ENCODE measurements around the gene CITED1.
A peak's percentile ranks its signal among the peaks of the same experiment; 100 is the strongest.

CITED1 gene

DNA sequence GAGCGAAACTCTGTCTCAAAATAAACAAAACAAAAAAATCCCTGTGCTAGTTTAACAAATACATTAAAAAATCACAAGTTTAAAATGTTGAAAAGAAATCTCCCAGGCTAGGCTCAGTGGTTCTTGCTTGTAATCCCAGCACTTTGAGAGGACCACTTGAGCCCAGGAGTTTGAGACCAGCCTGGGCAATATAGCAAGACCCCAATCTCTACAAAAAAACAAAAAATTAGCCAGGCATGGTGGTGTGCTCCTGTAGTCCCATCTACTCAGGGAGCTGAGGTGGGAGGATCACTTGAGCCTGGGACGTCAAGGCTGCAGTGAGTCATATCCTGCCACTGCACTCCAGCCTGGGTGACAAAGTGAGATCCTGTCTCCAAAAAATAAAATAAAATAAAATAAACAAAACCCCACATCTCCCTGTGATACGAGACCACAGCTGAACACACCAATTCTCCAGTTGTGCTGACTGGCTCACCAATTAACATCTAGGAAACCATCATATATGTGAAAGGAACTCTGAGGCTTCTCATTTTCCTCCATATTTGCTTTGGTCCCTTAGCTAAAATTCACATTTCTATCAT is 36.0 kb downstream of the CITED1 start:
- no peak for DNase-seq

- DNase-seq: no peak
Measured at GRCh38 chrX:72268597-72269365, 36.9 kb downstream of the CITED1 start.

DNA sequence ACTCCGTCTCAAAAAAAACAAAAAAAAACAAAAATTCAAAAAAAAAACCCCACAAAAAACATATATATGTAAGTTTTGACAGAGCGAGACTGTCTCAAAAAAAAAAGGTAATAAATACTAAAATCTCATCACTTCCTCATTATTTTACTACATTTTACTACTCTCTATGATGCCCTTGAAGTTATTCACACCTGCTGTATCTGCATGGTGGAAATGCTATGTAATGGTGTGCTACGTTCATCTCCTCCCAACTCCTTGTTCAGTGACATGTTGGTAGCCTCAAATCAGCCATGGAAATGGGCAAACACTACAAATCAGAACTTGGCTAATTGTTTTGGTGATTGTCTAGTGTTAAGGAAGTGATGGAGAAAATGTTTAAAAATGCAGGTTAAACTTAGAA is 40.5 kb downstream of the CITED1 start:
- DNase-seq: no peak

GRCh38 chrX:72262077-72262476 is 43.6 kb downstream of the CITED1 start:
- DNase-seq: no peak

DNA sequence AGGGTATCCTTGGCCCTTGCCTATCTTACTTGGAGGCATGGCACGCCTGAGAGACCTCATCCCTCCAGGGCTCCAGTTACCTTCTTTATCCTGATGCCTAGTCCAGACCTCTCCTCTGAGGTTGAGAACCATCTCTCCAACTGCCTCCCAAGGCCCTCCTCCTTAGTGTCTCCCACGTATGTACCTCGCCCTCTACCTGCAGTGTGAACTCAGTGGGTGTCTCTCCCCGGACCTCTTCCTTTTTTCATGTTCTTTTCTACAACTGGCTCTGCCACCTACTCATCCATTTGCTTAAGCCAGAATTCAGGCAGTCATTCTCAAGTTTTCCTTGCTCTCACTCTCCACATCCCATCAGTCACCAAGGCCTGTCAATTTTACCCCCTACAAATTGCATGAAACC is 45.3 kb downstream of the CITED1 start:
- no peak for DNase-seq

- DNase-seq: no peak
Measured at GRCh38 chrX:72258174-72258573, 47.5 kb downstream of the CITED1 start.

DNA sequence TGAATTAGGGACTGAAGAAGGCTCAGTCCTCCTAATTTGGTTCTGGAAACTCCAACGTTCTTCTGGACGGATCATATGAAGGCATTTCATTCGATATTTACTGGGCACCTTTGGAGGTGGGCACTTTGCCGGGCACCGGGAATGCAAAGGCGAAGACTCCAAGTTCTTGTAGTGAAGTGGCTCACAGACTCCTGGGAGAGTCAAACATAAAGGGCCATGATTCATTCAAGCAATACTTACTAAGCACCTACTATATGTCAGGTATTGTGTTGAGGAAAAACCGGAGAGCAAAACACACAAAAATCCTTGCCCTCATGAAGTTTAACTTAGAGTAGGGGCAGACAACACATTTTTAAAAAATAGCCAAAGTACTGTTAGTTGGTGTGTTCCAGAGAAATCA is 49.9 kb downstream of the CITED1 start:
- DNase-seq: no peak

- peak; percentile 92 for DNase-seq
Measured at GRCh38 chrX:72255445-72255844, 50.3 kb downstream of the CITED1 start.

DNA sequence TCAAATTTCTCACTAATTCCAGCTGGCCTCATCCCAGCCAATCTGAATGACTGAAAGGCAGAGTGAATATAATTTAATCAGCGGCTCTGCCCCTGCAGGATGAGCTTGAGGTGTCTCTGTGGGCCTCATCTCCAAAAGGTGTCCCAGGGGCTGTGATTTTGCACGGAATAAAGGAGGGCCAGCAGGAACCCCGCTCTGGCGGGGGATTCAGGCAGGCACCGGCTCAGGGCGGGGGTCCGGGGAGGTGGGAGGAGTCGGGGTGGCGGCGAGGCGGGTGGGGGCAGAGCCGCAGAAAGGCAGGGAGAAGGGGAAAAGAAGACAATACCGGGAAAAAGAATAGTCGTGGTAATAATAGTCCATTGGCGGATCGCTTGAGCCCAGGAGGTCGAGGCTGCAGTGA is 50.9 kb downstream of the CITED1 start:
- no peak for DNase-seq

GRCh38 chrX:72253686-72254085 is 52.0 kb downstream of the CITED1 start:
- no peak for DNase-seq

Data from NCI-H1105 treated with DMSO at 0.1 percent for 48 hours (cell line).